Measurements from ENCODE around the gene VSTM2B. TPM values are rescaled to one million over a fixed set of nuclear protein-coding genes. Genes with fewer than 3 reads are reported as not detected.

VSTM2B gene
- total and polyA plus RNA-seq, 2 donors from 2014 or later, result not detected

DNA sequence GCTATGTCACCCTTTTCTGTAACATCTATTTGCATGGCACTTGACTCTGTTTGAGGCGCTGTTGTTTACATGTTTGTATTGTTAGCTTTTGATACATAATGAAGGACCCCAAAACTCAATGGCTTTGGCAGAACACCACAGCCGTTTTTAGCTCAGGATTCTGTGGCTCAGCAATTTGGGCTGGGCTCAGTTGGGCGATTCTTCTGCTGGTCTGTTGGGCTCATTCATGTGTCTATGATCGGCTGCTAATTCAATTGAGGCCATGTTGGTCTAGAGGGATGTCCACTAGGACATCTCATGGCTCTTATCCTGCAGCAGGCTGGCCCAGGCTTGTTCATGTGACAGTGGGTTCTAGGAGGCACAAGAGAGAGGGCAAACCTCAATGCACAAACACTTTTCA lies 33.9 kb downstream of the VSTM2B start:
- TF ChIP-seq, protein P1, sequence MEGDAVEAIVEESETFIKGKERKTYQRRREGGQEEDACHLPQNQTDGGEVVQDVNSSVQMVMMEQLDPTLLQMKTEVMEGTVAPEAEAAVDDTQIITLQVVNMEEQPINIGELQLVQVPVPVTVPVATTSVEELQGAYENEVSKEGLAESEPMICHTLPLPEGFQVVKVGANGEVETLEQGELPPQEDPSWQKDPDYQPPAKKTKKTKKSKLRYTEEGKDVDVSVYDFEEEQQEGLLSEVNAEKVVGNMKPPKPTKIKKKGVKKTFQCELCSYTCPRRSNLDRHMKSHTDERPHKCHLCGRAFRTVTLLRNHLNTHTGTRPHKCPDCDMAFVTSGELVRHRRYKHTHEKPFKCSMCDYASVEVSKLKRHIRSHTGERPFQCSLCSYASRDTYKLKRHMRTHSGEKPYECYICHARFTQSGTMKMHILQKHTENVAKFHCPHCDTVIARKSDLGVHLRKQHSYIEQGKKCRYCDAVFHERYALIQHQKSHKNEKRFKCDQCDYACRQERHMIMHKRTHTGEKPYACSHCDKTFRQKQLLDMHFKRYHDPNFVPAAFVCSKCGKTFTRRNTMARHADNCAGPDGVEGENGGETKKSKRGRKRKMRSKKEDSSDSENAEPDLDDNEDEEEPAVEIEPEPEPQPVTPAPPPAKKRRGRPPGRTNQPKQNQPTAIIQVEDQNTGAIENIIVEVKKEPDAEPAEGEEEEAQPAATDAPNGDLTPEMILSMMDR (IDR thresholded peaks at IDR 0.05; ENCODE audit: borderline replicate concordance, extremely low read depth, insufficient read depth), result no peak
- no peak overlapping the region for H3K27ac ChIP-seq (ENCODE audit: low read depth in 2 of 2, low read length in 2 of 2)
- peaks cover 0 to 3% (median 0%) of the 10 kb centered on the region in 3 donors for H3K9me3 ChIP-seq (ENCODE audit: control insufficient read depth in 2 of 3, insufficient read depth in 1 of 3, low read length in 3 of 3)
- H3K27me3 ChIP-seq (ENCODE audit: control insufficient read depth, insufficient read depth, low read length), result no peaks in the 10 kb centered on the region
- no peak overlapping the region for H3K4me3 ChIP-seq (ENCODE audit: low read length in 3 of 3)
- intact Hi-C loops (cut with DNase I), result no loop called here
- H3K36me3 ChIP-seq (ENCODE audit: control insufficient read depth in 2 of 3, insufficient read depth in 3 of 3, low read length in 3 of 3), result no peaks in the 10 kb centered on the region
- FAIRE-seq (no peak), DNase-seq (no peak)
- no peak overlapping the region for H3K9ac ChIP-seq (ENCODE audit: low read length in 3 of 3)
- H3K4me1 ChIP-seq (ENCODE audit: control insufficient read depth in 2 of 3, insufficient read depth in 2 of 3, low read depth in 1 of 3, low read length in 3 of 3), result no peaks in the 10 kb centered on the region

DNA sequence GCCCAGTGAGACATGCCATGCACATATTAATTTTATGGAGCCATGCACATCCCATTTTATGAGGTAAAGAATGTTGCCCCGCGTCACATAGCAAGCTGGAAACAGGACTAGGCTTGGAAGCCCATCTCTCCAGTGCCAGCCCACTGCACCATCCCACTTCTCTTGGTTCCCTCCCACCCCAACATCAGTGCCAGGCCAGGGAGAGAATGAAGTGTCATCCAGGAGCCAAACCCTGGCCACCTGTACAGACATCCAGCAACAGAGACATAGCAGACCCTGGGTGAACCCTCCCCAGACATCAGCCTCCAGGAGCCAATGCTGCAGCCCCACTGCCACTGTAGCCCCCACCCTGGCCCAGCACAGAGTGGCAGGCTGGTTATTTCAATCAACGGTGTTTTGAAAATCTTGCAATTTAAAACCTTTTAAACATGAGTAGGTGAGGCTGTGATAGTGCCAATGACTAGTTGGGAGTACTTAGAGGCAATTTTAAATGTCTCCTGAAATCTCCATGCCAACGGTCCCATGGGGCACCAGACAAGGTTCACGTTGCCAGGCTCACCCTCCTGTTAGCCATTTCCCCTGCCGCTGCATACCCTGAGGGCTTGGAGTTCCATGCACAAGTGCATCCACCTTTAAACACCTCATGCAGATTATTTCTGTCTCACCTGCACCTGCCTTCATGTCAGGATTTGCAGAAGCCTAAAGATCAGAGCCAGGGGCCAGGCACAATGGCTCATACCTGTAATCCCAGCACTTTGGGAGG lies 34.7 kb downstream of the VSTM2B start:
- TF ChIP-seq, protein P1 (IDR thresholded peaks at IDR 0.05; ENCODE audit: borderline replicate concordance, extremely low read depth, insufficient read depth), result no peak
- Histone ChIP-seq H3K9me3 (ENCODE audit: control insufficient read depth in 2 of 3, insufficient read depth in 1 of 3, low read length in 3 of 3) (peaks cover 0 to 3% (median 0%) of the 10 kb centered on the region in 3 donors), H3K36me3 (ENCODE audit: control insufficient read depth in 2 of 3, insufficient read depth in 3 of 3, low read length in 3 of 3) (no peaks in the 10 kb centered on the region), H3K9ac (ENCODE audit: low read length in 3 of 3) (no peak overlapping the region), H3K4me3 (ENCODE audit: low read length in 3 of 3) (no peak overlapping the region), H3K27me3 (ENCODE audit: control insufficient read depth, insufficient read depth, low read length) (no peaks in the 10 kb centered on the region), H3K4me1 (ENCODE audit: control insufficient read depth in 2 of 3, insufficient read depth in 2 of 3, low read depth in 1 of 3, low read length in 3 of 3) (no peaks in the 10 kb centered on the region), H3K27ac (ENCODE audit: low read depth in 2 of 2, low read length in 2 of 2) (no peak overlapping the region)
- intact Hi-C loops (cut with DNase I), result no loop called here
- DNase-seq (no peak), FAIRE-seq (no peak)

DNA sequence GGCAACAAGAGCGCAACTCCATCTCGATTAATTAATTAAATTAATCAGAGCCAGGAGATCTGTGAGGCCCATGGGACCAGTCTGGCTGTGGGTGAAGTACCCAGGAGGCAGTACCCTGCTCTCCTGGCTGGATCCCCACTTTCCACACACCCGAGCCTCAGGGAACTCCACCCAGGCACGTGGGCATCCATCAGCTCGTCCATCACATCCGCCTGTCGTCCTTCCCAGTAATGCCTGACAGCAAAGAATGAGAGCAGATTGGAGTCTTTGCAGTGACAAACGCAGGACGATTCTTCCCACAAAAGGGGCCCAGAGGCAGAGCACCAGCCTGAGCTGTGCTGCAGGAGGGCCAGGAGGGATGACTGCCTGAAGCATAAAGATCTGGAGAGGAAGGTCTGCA lies 35.8 kb downstream of the VSTM2B start:
- Histone ChIP-seq H3K27ac (ENCODE audit: low read depth in 2 of 2, low read length in 2 of 2) (no peak overlapping the region), H3K4me3 (ENCODE audit: low read length in 3 of 3) (no peak overlapping the region), H3K36me3 (ENCODE audit: control insufficient read depth in 2 of 3, insufficient read depth in 3 of 3, low read length in 3 of 3) (no peaks in the 10 kb centered on the region), H3K27me3 (ENCODE audit: control insufficient read depth, insufficient read depth, low read length) (no peaks in the 10 kb centered on the region), H3K4me1 (ENCODE audit: control insufficient read depth in 2 of 3, insufficient read depth in 2 of 3, low read depth in 1 of 3, low read length in 3 of 3) (no peaks in the 10 kb centered on the region), H3K9me3 (ENCODE audit: control insufficient read depth in 2 of 3, insufficient read depth in 1 of 3, low read length in 3 of 3) (peaks cover 0 to 3% (median 0%) of the 10 kb centered on the region in 3 donors), H3K9ac (ENCODE audit: low read length in 3 of 3) (no peak overlapping the region)
- TF ChIP-seq, protein P1 (IDR thresholded peaks at IDR 0.05; ENCODE audit: borderline replicate concordance, extremely low read depth, insufficient read depth), result no peak
- intact Hi-C loops (cut with DNase I), result no loop called here
- no peak for DNase-seq
- no peak for FAIRE-seq
